Neuronal stem cell (in vitro differentiated cells): ENCODE measurements around the gene GLIS1.
A peak's percentile ranks its signal among the peaks of the same experiment; 100 is the strongest.

Experiments
- DNase-seq: peaks from one replicate; pipeline ENCODE4 v3.0.0-alpha.2; 2013; ENCODE audit warnings: low spot score
- H2AFZ ChIP-seq: one replicate; pipeline ENCODE4 v1.6.1; 2013; ENCODE audit warnings: mild to moderate bottlenecking, low read length, inconsistent platforms
- H2AK5ac ChIP-seq: 2 replicates; pipeline ENCODE4 v1.6.1; 2013; ENCODE audit warnings: low read depth, mild to moderate bottlenecking, inconsistent platforms, low read length, moderate library complexity, mixed read lengths
- H2BK120ac ChIP-seq: 2 replicates; pipeline ENCODE4 v1.6.1; 2013; ENCODE audit warnings: low read depth, mild to moderate bottlenecking, inconsistent platforms, low read length, moderate library complexity, mixed read lengths
- H2BK12ac ChIP-seq: one replicate; pipeline ENCODE4 v1.6.1; 2013; ENCODE audit warnings: low read length, inconsistent platforms
- H2BK15ac ChIP-seq: 2 replicates; pipeline ENCODE4 v1.6.1; 2013; ENCODE audit warnings: mild to moderate bottlenecking, low read length, inconsistent platforms, mixed read lengths
- H2BK5ac ChIP-seq: one replicate; pipeline ENCODE4 v1.6.1; 2013; ENCODE audit warnings: inconsistent platforms, mild to moderate bottlenecking, low read length, moderate library complexity
- H3K14ac ChIP-seq: one replicate; pipeline ENCODE4 v1.6.1; 2013; ENCODE audit warnings: low read length, inconsistent platforms
- H3K18ac ChIP-seq: 2 replicates; pipeline ENCODE4 v1.6.1; 2013; ENCODE audit warnings: low read length, inconsistent platforms
- H3K23ac ChIP-seq: 2 replicates; pipeline ENCODE4 v1.6.1; 2013; ENCODE audit warnings: low read depth, mild to moderate bottlenecking, mixed read lengths, low read length, inconsistent platforms; ENCODE audit not compliant: poor library complexity
- H3K27ac ChIP-seq: replicated peaks from 3 replicates; pipeline ENCODE4 v1.5.1; 2013; ENCODE audit warnings: low read length, inconsistent platforms
- H3K27me3 ChIP-seq, 3 experiments: 2 replicates each; pipeline ENCODE4 v1.6.1; 2013; ENCODE audit warnings: low read length in 3 of 3, mild to moderate bottlenecking in 2 of 3, inconsistent platforms in 1 of 3, low read depth in 1 of 3, mixed read lengths in 1 of 3, moderate library complexity in 1 of 3; ENCODE audit not compliant: control insufficient read depth in 3 of 3, insufficient read depth in 3 of 3
- H3K36me3 ChIP-seq, 2 donors: replicated peaks in 1 of 2; 2 replicates each; pipeline ENCODE4 v1.6.1; 2013; ENCODE audit warnings: low read length in 2 of 2; ENCODE audit not compliant: control insufficient read depth in 2 of 2, insufficient read depth in 2 of 2
- H3K4ac ChIP-seq: 2 replicates; pipeline ENCODE4 v1.6.1; 2013; ENCODE audit warnings: inconsistent platforms, mild to moderate bottlenecking, low read length, moderate library complexity
- H3K4me1 ChIP-seq, 2 donors: 1 replicate in 1 of 2; 2 replicates in 1 of 2; pipeline ENCODE4 v1.6.1; 2013; ENCODE audit warnings: low read length in 2 of 2, low read depth in 1 of 2; ENCODE audit not compliant: control insufficient read depth in 2 of 2, insufficient read depth in 1 of 2
- H3K4me2 ChIP-seq: one replicate; pipeline ENCODE4 v1.6.1; 2013; ENCODE audit warnings: mild to moderate bottlenecking, low read length, inconsistent platforms; ENCODE audit not compliant: insufficient read depth, poor library complexity, severe bottlenecking
- H3K4me3 ChIP-seq, 2 donors: 2 replicates each; pipeline ENCODE4 v1.5.1; 2013; ENCODE audit warnings: low read length in 2 of 2, mild to moderate bottlenecking in 2 of 2, inconsistent platforms in 1 of 2, moderate library complexity in 1 of 2
- H3K79me1 ChIP-seq: one replicate; pipeline ENCODE4 v1.6.1; 2013; ENCODE audit warnings: low read depth, mild to moderate bottlenecking, inconsistent platforms, low read length, moderate library complexity
- H3K9ac ChIP-seq: one replicate; pipeline ENCODE4 v1.6.1; 2013; ENCODE audit warnings: mild to moderate bottlenecking, low read depth, low read length, inconsistent platforms; ENCODE audit not compliant: poor library complexity
- H3K9me3 ChIP-seq, 2 donors: replicated peaks in 1 of 2; 2 replicates each; pipeline versions ENCODE3 to v1.6.1; 2013; ENCODE audit warnings: low read length in 2 of 2, mild to moderate bottlenecking in 2 of 2, inconsistent platforms in 1 of 2, low read depth in 1 of 2, mixed read lengths in 1 of 2, moderate library complexity in 1 of 2; ENCODE audit not compliant: control insufficient read depth in 2 of 2, insufficient read depth in 1 of 2
- H4K8ac ChIP-seq: one replicate; pipeline ENCODE4 v1.6.1; 2013; ENCODE audit warnings: low read depth, mild to moderate bottlenecking, inconsistent platforms, low read length, moderate library complexity
- H4K91ac ChIP-seq: one replicate; pipeline ENCODE4 v1.6.1; 2013; ENCODE audit warnings: low read length, low read depth, mild to moderate bottlenecking, inconsistent platforms; ENCODE audit not compliant: poor library complexity
- WGBS, 2 donors: extraction: QIAGEN DNeasy Blood & Tissue Kit; methylation state at CpG; one replicate each; pipeline ENCODE4 v1.1.7; 2013; ENCODE audit warnings: missing lambda C conversion rate in 2 of 2, mixed read lengths in 1 of 2; ENCODE audit not compliant: insufficient read length in 2 of 2, insufficient replicate concordance in 1 of 2; ENCODE audit errors: extremely low coverage in 2 of 2; 5-methylcytosine and 5-hydroxymethylcytosine counted together

The GLIS1 gene

DNA sequence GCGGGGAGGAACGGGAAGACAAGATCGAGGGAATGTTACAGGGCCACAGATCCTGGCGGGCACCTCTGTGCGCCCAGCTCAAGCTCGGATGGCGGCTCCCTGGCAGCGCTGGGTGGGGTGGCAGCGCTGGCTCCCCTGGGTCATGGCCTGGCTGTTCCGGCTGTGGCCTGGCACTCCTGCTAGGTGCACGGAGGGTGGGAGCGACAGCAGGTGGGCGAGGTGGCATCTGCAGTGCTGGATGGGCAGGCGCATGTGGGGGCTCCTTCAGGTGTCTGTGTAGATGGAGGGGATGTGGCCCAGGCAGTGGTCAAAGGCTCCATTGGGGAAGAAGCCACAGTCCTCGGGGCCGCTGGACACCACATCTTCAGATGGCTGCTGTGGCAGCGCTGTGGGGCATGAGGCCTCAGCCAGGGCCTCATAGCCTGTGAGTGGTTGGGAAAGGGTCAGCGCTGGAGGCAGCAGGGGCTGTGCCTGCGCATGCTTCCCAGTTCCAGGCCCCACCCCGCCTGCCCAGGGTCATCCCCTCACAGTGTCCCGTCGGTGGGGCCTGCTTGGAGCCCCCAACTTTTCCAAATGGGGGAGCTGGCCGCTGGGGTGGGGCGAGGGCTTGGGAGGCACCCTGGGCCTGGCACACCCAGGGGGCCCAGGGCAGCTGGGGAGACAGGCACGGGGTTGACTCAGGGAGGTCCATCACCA lies 232.5 kb downstream of the GLIS1 start:
- Histone ChIP-seq H2BK12ac (peak overlapping the region; percentile 88), H3K9me3 (no peaks in the 10 kb centered on the region), H3K27me3 (peaks cover 0 to 25% (median 0%) of the 10 kb centered on the region in 3 experiments), H3K27ac (no peak overlapping the region), H3K4me3 (no peak overlapping the region), H3K14ac (peak overlapping the region; percentile 91), H2BK120ac (peak overlapping the region; percentile 85), H3K18ac (peak overlapping the region; percentile 92), H4K91ac (no peak overlapping the region), H3K9ac (peak overlapping the region; percentile 74), H3K4me2 (no peak overlapping the region), H3K4ac (peak overlapping the region; percentile 80), H3K23ac (peak overlapping the region; percentile 63), H2BK5ac (no peak overlapping the region), H3K4me1 (peaks cover 16 to 43% of the 10 kb centered on the region in 2 donors), H3K79me1 (no peaks in the 10 kb centered on the region), H2AFZ (no peak overlapping the region), H4K8ac (no peak overlapping the region), H3K36me3 (no peaks in the 10 kb centered on the region), H2AK5ac (peak overlapping the region; percentile 99), H2BK15ac (peak overlapping the region; percentile 98)
- DNase-seq = no peak
- no CpG with 5 or more reads among the region's 25 CpGs for WGBS, 2 donors

DNA sequence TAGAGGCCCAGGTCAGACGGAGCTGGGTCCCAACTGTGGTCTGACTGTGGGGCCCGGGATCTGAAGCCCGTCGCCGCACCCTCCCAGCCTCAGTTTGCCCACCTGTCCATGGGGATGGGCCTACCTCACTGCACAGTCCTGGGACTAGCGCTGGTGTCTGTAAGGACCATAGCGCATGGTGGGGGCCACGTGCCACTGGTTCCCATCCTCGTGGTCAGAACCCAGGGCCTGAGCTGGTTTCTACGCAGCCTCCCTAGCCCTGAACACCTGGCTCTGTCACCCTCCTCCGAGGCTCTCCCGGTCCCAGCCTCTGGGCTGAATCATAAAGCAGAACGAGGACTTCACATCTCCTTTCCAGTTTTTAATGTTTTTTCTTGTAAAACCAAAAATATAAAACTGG lies 233.1 kb downstream of the GLIS1 start:
- Histone ChIP-seq H3K4me3 (peak overlapping the region in 1 of 2 donors; percentile 13), H3K18ac (peak overlapping the region; percentile 92), H3K9ac (peak overlapping the region; percentile 25), H3K4me2 (no peak overlapping the region), H3K4ac (peak overlapping the region; percentile 19), H3K23ac (peak overlapping the region; percentile 71), H3K36me3 (no peaks in the 10 kb centered on the region), H2AFZ (no peak overlapping the region), H3K27me3 (peaks cover 0 to 25% (median 0%) of the 10 kb centered on the region in 3 experiments), H3K27ac (no peak overlapping the region), H3K4me1 (peaks cover 19 to 49% of the 10 kb centered on the region in 2 donors), H2BK120ac (no peak overlapping the region), H3K14ac (peak overlapping the region; percentile 84), H4K8ac (peak overlapping the region; percentile 75), H3K9me3 (no peaks in the 10 kb centered on the region), H4K91ac (no peak overlapping the region), H2AK5ac (peak overlapping the region; percentile 97), H2BK5ac (peak overlapping the region; percentile 77), H2BK12ac (peak overlapping the region; percentile 95), H2BK15ac (peak overlapping the region; percentile 98), H3K79me1 (no peaks in the 10 kb centered on the region)
- WGBS, 2 donors = no CpG with 5 or more reads among the region's 13 CpGs
- DNase-seq = no peak

DNA sequence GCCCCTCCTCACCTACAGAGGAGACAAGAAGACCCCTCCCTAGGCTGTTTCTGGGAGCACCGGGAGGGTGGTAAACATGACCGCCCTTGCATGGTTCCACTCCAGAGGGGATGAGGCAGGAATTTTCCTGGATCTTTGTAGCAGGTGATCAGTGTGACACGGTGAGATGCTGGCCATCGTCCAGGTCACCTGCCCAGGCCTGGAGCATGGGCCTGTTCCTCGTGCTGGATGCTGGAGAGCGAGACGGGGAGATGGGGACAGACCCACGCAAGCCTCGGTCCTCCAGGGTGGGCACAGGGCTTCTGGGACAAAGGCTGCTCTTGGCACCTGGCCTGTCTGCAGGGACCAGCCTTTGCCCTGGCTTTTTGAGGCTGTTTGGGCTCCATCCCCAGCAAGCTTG lies 233.6 kb downstream of the GLIS1 start:
- peak overlapping the region; percentile 98 for H2BK15ac ChIP-seq
- no peak overlapping the region for H4K91ac ChIP-seq
- peak overlapping the region; percentile 25 for H3K9ac ChIP-seq
- H3K23ac ChIP-seq = no peak overlapping the region
- peak overlapping the region; percentile 0 for H2BK12ac ChIP-seq
- no peaks in the 10 kb centered on the region for H3K36me3 ChIP-seq
- H3K14ac ChIP-seq = peak overlapping the region; percentile 84
- H2BK120ac ChIP-seq = no peak overlapping the region
- no peak overlapping the region for H2AFZ ChIP-seq
- peak overlapping the region; percentile 97 for H2AK5ac ChIP-seq
- no peak overlapping the region for H3K27ac ChIP-seq
- WGBS, 2 donors = no CpG with 5 or more reads among the region's 9 CpGs
- H3K4ac ChIP-seq = no peak overlapping the region
- no peak overlapping the region for H3K4me2 ChIP-seq
- H3K27me3 ChIP-seq = peaks cover 0 to 24% (median 0%) of the 10 kb centered on the region in 3 experiments
- H3K18ac ChIP-seq = peak overlapping the region; percentile 84
- H3K4me1 ChIP-seq = peaks cover 19 to 53% of the 10 kb centered on the region in 2 donors
- DNase-seq = no peak
- no peak overlapping the region for H3K4me3 ChIP-seq
- peak overlapping the region; percentile 77 for H2BK5ac ChIP-seq
- no peak overlapping the region for H4K8ac ChIP-seq
- no peaks in the 10 kb centered on the region for H3K9me3 ChIP-seq
- no peaks in the 10 kb centered on the region for H3K79me1 ChIP-seq

DNA sequence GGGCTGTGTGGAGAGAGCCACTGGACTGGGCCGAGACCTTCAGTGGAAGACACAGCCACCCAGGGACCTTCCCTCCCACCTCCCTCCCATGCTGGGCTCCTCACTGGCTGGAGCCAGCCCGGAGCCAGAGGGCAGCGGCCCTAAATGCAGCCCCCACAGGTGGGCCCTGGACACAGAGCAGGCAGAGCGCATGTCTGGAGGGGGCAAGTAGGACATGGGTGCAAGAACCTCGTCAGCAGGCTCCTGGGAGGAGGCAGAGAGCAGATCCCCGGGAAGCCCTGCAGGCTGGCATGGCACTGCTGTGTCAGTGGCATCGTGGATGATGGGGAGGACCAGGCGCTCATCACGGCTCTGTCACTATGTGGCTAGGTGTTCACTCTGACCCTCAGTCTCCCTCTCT lies 234.1 kb downstream of the GLIS1 start:
- Histone ChIP-seq H3K14ac (peak overlapping the region; percentile 65), H3K36me3 (no peaks in the 10 kb centered on the region), H2BK12ac (peak overlapping the region; percentile 97), H4K8ac (no peak overlapping the region), H2BK15ac (peak overlapping the region; percentile 87), H3K23ac (peak overlapping the region; percentile 81), H3K4me2 (no peak overlapping the region), H3K4me1 (peaks cover 19 to 53% of the 10 kb centered on the region in 2 donors), H3K9me3 (no peaks in the 10 kb centered on the region), H3K79me1 (no peaks in the 10 kb centered on the region), H4K91ac (peak overlapping the region; percentile 56), H2BK120ac (peak overlapping the region; percentile 90), H3K27me3 (peaks cover 0 to 20% (median 0%) of the 10 kb centered on the region in 3 experiments), H3K27ac (no peak overlapping the region), H2AK5ac (peak overlapping the region; percentile 96), H3K4me3 (no peak overlapping the region), H2AFZ (no peak overlapping the region), H3K4ac (no peak overlapping the region), H3K9ac (no peak overlapping the region), H2BK5ac (peak overlapping the region; percentile 49), H3K18ac (peak overlapping the region; percentile 73)
- no peak for DNase-seq
- WGBS, 2 donors = no CpG with 5 or more reads among the region's 9 CpGs
